GM23248 (cell line): ENCODE measurements around the gene SRR. TPM values are rescaled to one million over a fixed set of nuclear protein-coding genes. Genes with fewer than 3 reads are reported as not detected.

Source experiments
- DNase-seq: peaks from one replicate; pipeline ENCODE4 v3.0.0-alpha.2; 2015
- H2AFZ ChIP-seq: fragments of 200-600 bp; sonication (generic); 2 replicates; pipeline ENCODE4 v1.6.1; 2016; ENCODE audit warnings: antibody characterized with exemption
- H3F3A ChIP-seq: fragments of 200-600 bp; sonication (generic); 2 replicates; pipeline ENCODE4 v1.6.1; 2016; ENCODE audit warnings: mild to moderate bottlenecking, antibody characterized with exemption, mixed run types; ENCODE audit not compliant: insufficient read depth
- H3K27ac ChIP-seq: fragments of 200-600 bp; sonication (generic); 2 replicates; pipeline ENCODE4 v1.5.1; 2016; ENCODE audit warnings: mild to moderate bottlenecking
- H3K27me3 ChIP-seq: fragments of 200-600 bp; sonication (generic); replicated peaks from 2 replicates; pipeline ENCODE4 v1.6.1; 2016; ENCODE audit warnings: mild to moderate bottlenecking; ENCODE audit not compliant: insufficient read depth
- H3K36me3 ChIP-seq: fragments of 200-600 bp; sonication (generic); 2 replicates; pipeline ENCODE4 v1.6.1; 2016; ENCODE audit warnings: low read depth, mild to moderate bottlenecking
- H3K4me1 ChIP-seq: fragments of 200-600 bp; sonication (generic); 2 replicates; pipeline ENCODE4 v1.6.1; 2016; ENCODE audit warnings: mild to moderate bottlenecking; ENCODE audit not compliant: insufficient read depth
- H3K4me2 ChIP-seq: fragments of 200-600 bp; sonication (generic); one replicate; pipeline ENCODE4 v1.6.1; 2016; ENCODE audit warnings: mild to moderate bottlenecking; ENCODE audit not compliant: unreplicated experiment
- H3K4me3 ChIP-seq: fragments of 200-600 bp; sonication (generic); 2 replicates; pipeline ENCODE4 v1.5.1; 2016; ENCODE audit warnings: mild to moderate bottlenecking
- H3K79me2 ChIP-seq: fragments of 200-600 bp; sonication (generic); 2 replicates; pipeline ENCODE4 v1.6.1; 2016; ENCODE audit warnings: mild to moderate bottlenecking; ENCODE audit not compliant: insufficient read depth
- H3K9ac ChIP-seq: fragments of 200-600 bp; sonication (generic); 2 replicates; pipeline ENCODE4 v1.6.1; 2016; ENCODE audit warnings: mild to moderate bottlenecking
- H3K9me2 ChIP-seq: fragments of 200-600 bp; sonication (generic); 2 replicates; pipeline ENCODE4 v1.6.1; 2016; ENCODE audit warnings: mixed run types, mild to moderate bottlenecking, moderate library complexity; ENCODE audit not compliant: insufficient read depth
- H3K9me3 ChIP-seq: fragments of 200-600 bp; sonication (generic); one replicate; pipeline ENCODE4 v1.6.1; 2017; ENCODE audit warnings: low read depth
- H4K20me1 ChIP-seq: fragments of 200-600 bp; sonication (generic); 2 replicates; pipeline ENCODE4 v1.6.0; 2016; ENCODE audit not compliant: insufficient read depth
- EZH2 ChIP-seq: fragments of 200-600 bp; sonication (generic); IDR thresholded peaks from 2 replicates; pipeline ENCODE4 v1.6.1; 2018; ENCODE audit warnings: antibody characterized with exemption, mild to moderate bottlenecking; ENCODE audit not compliant: insufficient read depth, poor library complexity, severe bottlenecking
- EZH2phosphoT487 ChIP-seq: fragments of 200-600 bp; sonication (generic); IDR thresholded peaks from 2 replicates; pipeline ENCODE4 v1.6.1; 2018; ENCODE audit warnings: antibody characterized with exemption, moderate library complexity, mild to moderate bottlenecking, low read depth; ENCODE audit not compliant: insufficient read depth
- WGBS, 2 experiments: methylation state at CpG; one replicate each; pipeline ENCODE4 v1.1.6; 2015 to 2017; ENCODE audit warnings: low lambda C conversion rate in 2 of 2, low coverage in 1 of 2; ENCODE audit errors: missing lambda C conversion rate in 2 of 2; 5-methylcytosine and 5-hydroxymethylcytosine counted together
- in situ Hi-C: fragments of 300-500 bp; cut with MboI; formaldehyde crosslinking; loops from 2 replicates; pipeline ENCODE4 v1.15.0; 2020
- polyA plus RNA-seq: library from polyadenylated mRNA; unstranded; fragments of >200 nt; fragmentation: Nextera tagmentation; extraction: Ambion mirVana; gene quantifications from 2 replicates; pipeline ENCODE4 v1.2.1, GENCODE V29; 2016
- total RNA-seq: library from RNA; depleted of rRNA; stranded (reverse); fragments of >200 nt; shearing (Covaris generic); gene quantifications from 2 replicates; pipeline ENCODE4 v1.2.3, GENCODE V29; 2014

Gene SRR
- total and polyA plus RNA-seq, 2 experiments from 2014 or later: 24.2 to 28.8 TPM

DNA sequence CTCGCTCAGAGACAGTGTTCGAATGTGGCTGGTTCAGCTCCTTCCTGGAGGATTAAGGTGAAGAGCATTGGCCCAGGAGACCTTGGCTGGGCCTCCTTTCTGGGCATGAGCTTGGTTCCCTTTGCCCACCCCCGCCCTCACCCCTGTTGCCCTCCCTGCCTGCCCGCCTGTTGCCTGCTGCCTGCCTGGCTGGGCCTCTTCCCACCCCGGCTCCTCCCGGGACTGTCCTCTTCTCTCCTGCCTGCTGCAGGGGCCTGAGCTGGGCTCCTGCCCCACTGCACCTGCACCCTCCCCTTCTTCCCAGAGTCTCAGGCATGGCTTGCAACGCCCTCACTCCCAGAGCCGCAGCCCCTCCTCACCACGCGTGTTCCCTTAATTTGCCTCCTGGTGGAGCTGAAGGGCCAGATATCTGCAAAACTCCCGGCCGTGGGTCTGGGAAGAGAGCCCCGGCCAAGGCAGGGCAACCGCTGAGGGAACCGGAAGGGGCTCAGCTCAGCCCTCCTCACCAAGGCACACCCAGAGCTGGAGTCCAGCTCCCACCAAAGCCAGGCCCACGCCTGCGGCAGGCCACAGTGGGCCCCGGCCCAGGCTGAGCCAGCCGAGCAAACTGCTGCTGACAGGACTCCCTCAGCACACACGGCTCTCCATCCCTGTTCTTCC lies 65.9 kb downstream of the SRR start:
- no peak overlapping the region for H2AFZ ChIP-seq
- WGBS, 2 experiments: 52 to 56% methylated on average over 16 to 20 of the region's 20 CpGs

DNA sequence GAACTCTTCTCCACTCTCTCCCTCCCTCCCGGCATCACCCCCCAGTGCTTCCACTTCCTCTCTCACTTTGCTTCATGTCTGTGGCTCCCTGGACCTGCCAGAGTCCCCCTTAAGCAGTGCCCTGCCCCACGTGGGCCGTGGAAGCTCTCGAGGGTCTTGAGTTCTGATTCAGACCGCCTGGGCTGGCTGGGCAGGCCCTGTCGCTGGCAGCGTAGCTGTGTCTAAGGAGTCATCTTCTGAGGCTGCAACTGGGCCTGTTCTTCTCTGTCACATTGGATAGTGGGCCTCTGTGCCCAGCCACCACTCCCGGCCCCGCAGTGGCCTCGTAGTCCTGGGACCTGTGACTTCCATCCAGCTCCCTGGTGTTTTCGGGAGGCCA lies 66.5 kb downstream of the SRR start:
- no peak overlapping the region for H2AFZ ChIP-seq
- in situ Hi-C loops: no loop called here
- H3F3A ChIP-seq: no peaks in the 10 kb centered on the region; the same call in 1 of the 2 replicates
- no peaks in the 10 kb centered on the region for H3K9me3 ChIP-seq
- no peaks in the 10 kb centered on the region for H3K9me2 ChIP-seq
- H3K79me2 ChIP-seq: no peaks in the 10 kb centered on the region
- H3K4me1 ChIP-seq: no peaks in the 10 kb centered on the region
- WGBS, 2 experiments: 66 to 67% methylated on average over 10 to 11 of the region's 11 CpGs
- no peak overlapping the region for H3K4me2 ChIP-seq
- H3K9ac ChIP-seq: no peak overlapping the region
- no peak overlapping the region for H3K4me3 ChIP-seq
- no peak for TF ChIP-seq EZH2phosphoT487
- TF ChIP-seq EZH2: no peak
- H3K36me3 ChIP-seq: no peaks in the 10 kb centered on the region
- H4K20me1 ChIP-seq: no peaks in the 10 kb centered on the region
- no peaks in the 10 kb centered on the region for H3K27me3 ChIP-seq
- no peak overlapping the region for H3K27ac ChIP-seq
- no peak for DNase-seq

More for the DNA sequence above, 65.9 kb downstream of the SRR start:
- TF ChIP-seq EZH2phosphoT487 (no peak), EZH2 (no peak)
- Histone ChIP-seq H3K4me3 (no peak overlapping the region), H3K4me1 (no peaks in the 10 kb centered on the region), H3F3A (no peaks in the 10 kb centered on the region; the same call in 1 of the 2 replicates), H3K9me2 (no peaks in the 10 kb centered on the region), H3K36me3 (no peaks in the 10 kb centered on the region), H3K27me3 (no peaks in the 10 kb centered on the region), H3K27ac (no peak overlapping the region), H3K79me2 (no peaks in the 10 kb centered on the region), H4K20me1 (no peaks in the 10 kb centered on the region), H3K9me3 (no peaks in the 10 kb centered on the region), H3K4me2 (no peak overlapping the region), H3K9ac (no peak overlapping the region)
- no peak for DNase-seq
- in situ Hi-C loops: no loop called here

DNA sequence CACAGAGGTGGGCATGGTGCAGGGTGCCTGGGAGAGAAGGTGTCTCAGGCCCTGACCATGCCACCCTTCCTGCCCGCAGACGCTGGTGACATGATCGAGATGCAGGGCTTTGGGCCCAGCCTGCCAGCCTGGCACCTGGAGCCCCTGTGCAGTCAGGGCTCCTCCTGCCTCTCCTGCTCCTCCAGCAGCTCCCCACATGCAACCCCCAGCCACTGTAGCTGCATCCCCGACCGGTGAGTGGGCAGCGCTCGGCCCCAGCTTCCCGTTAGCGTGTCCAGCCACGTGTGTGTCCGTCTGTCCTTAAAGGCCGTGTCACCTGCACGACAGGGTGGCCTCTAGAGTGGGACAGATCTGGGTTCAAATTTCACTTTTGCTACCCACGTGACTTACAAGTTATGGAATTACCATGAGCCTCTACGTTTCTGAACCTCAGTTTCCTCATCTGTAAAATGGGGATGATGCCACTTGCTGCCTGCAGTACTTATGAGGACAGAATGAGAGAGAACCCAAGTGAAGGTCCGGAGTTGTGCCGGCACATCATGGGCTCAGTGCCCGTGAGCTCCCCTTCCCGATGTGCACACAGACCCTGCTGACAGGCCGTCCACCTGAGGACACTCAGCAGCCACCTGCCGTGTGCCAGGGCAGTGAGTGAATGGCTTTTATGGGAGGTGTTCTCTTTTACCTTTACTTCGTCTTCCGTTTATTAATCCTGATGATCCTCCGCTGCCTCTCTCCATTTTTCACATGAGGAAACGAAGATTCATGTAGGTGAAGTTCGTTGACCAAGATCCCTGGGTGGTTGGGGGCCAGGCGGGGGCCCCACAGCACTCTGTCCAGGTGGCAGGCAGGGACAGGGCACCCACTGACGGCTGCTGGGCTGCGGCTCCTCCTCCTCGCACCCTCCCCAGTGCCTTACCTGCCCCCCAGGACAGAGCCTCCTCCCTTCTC lies 67.7 kb downstream of the SRR start:
- no peak for DNase-seq
- Histone ChIP-seq H3K4me1 (no peaks in the 10 kb centered on the region), H3K27ac (no peak overlapping the region), H3K9ac (no peak overlapping the region), H3F3A (no peaks in the 10 kb centered on the region; the same call in 1 of the 2 replicates), H3K79me2 (no peaks in the 10 kb centered on the region), H3K4me2 (no peak overlapping the region), H3K9me2 (no peaks in the 10 kb centered on the region), H2AFZ (no peak overlapping the region), H3K27me3 (no peaks in the 10 kb centered on the region), H3K9me3 (no peaks in the 10 kb centered on the region), H4K20me1 (no peaks in the 10 kb centered on the region), H3K36me3 (no peaks in the 10 kb centered on the region), H3K4me3 (no peak overlapping the region)
- no peak for TF ChIP-seq EZH2phosphoT487
- TF ChIP-seq EZH2: no peak
- in situ Hi-C loops: no loop called here
- whole genome bisulfite sequencing, 2 experiments: 93 to 94% methylated on average over 30 of the region's 30 CpGs

DNA sequence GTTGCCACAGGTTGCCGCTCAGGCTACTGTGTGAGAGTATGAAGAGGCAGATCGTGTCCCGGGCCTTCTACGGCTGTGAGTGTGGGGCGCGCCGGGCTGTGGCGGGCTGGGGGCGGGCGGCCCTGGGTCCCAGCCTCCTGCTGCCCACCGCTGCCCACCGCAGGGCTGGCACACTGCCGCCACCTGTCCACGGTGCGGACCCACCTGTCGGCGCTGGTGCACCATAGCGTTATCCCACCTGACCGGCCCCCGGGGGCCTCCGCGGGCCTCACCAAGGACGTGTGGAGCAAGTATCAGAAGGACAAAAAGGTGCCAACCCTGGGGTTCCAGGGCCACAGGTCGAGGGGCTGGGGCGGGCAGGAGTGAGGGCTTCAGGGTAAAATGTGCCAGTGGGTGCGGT lies 68.4 kb downstream of the SRR start:
- no peak overlapping the region for H3K9ac ChIP-seq
- TF ChIP-seq EZH2phosphoT487 (no peak), EZH2 (no peak)
- H3K9me2 ChIP-seq: no peaks in the 10 kb centered on the region
- H3K9me3 ChIP-seq: no peaks in the 10 kb centered on the region
- WGBS, 2 experiments: 97 to 100% methylated on average over 21 to 26 of the region's 26 CpGs
- H3K79me2 ChIP-seq: no peaks in the 10 kb centered on the region
- no peaks in the 10 kb centered on the region for H3K27me3 ChIP-seq
- H3K4me1 ChIP-seq: no peaks in the 10 kb centered on the region
- no peak overlapping the region for H2AFZ ChIP-seq
- H3K27ac ChIP-seq: no peak overlapping the region
- H3K4me2 ChIP-seq: no peak overlapping the region
- no peaks in the 10 kb centered on the region for H4K20me1 ChIP-seq
- no peaks in the 10 kb centered on the region for H3K36me3 ChIP-seq
- H3F3A ChIP-seq: no peaks in the 10 kb centered on the region; the same call in 1 of the 2 replicates
- no peak for DNase-seq
- in situ Hi-C loops: no loop called here
- H3K4me3 ChIP-seq: no peak overlapping the region
